T-helper 17 cell (primary cell): ENCODE measurements around the gene CYFIP1. TPM values are rescaled to one million over a fixed set of nuclear protein-coding genes. Genes with fewer than 3 reads are reported as not detected.
A peak's percentile ranks its signal among the peaks of the same experiment; 100 is the strongest.
"Not testable (repeated sequence)": the region's sequence is repeated elsewhere in the genome, so short reads cannot be mapped to it uniquely, and the experiment has no call there.

Source experiments
- ATAC-seq: fragments of 150-1000 bp; cut with Tn5 transposase; 2 replicates; pipeline ENCODE4 v1.10.0; 2021; ENCODE audit warnings: mild to moderate bottlenecking, moderate library complexity
- DNase-seq, 3 donors: peaks; one replicate each; pipeline versions ENCODE4 v3.0.0 to v3.0.0-alpha.2; 2020 to 2021
- H3K9me3 ChIP-seq: one replicate; pipeline ENCODE4 v1.7.0; 2013; ENCODE audit warnings: low read length, mild to moderate bottlenecking; ENCODE audit not compliant: control insufficient read depth, poor library complexity, severe bottlenecking
- H3K27ac Mint-ChIP-seq: one replicate; pipeline ENCODE4 v1.8.0; 2022; ENCODE audit warnings: mild to moderate bottlenecking, moderate library complexity, mixed read lengths
- H3K27me3 Mint-ChIP-seq: one replicate; pipeline ENCODE4 v1.8.0; 2022; ENCODE audit warnings: mixed read lengths
- H3K36me3 Mint-ChIP-seq: one replicate; pipeline ENCODE4 v1.8.0; 2022; ENCODE audit warnings: low read depth, mixed read lengths
- H3K4me1 Mint-ChIP-seq: one replicate; pipeline ENCODE4 v1.8.0; 2022; ENCODE audit warnings: mild to moderate bottlenecking, mixed read lengths
- H3K4me3 Mint-ChIP-seq: one replicate; pipeline ENCODE4 v1.8.0; 2022; ENCODE audit warnings: mild to moderate bottlenecking, moderate library complexity, mixed read lengths
- total RNA-seq, 4 donors: library from RNA in 2 of 4; stranded (reverse) in 2 of 4; gene quantifications; one replicate each; pipeline ENCODE4 v1.2.3 and lab custom pipeline; 2022 to 2026

CYFIP1 gene
- total RNA-seq (10 to 100 TPM; 14.8 to 17.7 TPM), total RNA-seq (lab: John Stamatoyannopoulos, UW) (18.9 to 19.1 reads per million in 2 donors)

GRCh38 chr15:22980189-22981050 lies at the start of gene CYFIP1:
CYFIP1 (minus strand) TSS chr15:22980368; CDS start chr15:22947285, 33,083 bp downstream.
- peaks cover 4% of the 10 kb centered on the region for H3K36me3 Mint-ChIP-seq
- peaks cover 6% of the 10 kb centered on the region for H3K27me3 Mint-ChIP-seq
- peaks cover 13% of the 10 kb centered on the region for H3K4me1 Mint-ChIP-seq
- DNase-seq: peak in 1 of 3 donors; percentile 12
- H3K9me3 ChIP-seq: no peaks in the 10 kb centered on the region
- H3K27ac Mint-ChIP-seq: peak within 1 kb of the TSS; percentile 90
- peak; percentile 52 for ATAC-seq
- H3K4me3 Mint-ChIP-seq: peak within 1 kb of the TSS; percentile 100

GRCh38 chr15:23026218-23026617 lies 46.0 kb upstream of the CYFIP1 start:
- peaks cover 7% of the 10 kb centered on the region for H3K36me3 Mint-ChIP-seq
- no peaks in the 10 kb centered on the region for H3K4me1 Mint-ChIP-seq
- H3K27me3 Mint-ChIP-seq: no peaks in the 10 kb centered on the region
- no peak overlapping the region for H3K4me3 Mint-ChIP-seq
- H3K27ac Mint-ChIP-seq: no peak overlapping the region
- no peak for ATAC-seq
- DNase-seq: no peak
- no peaks in the 10 kb centered on the region for H3K9me3 ChIP-seq

GRCh38 chr15:23022156-23022555 lies 42.0 kb upstream of the CYFIP1 start:
- DNase-seq (no peak), ATAC-seq (no peak)
- no peaks in the 10 kb centered on the region for H3K4me1 Mint-ChIP-seq
- H3K9me3 ChIP-seq: no peaks in the 10 kb centered on the region
- peaks cover 7% of the 10 kb centered on the region for H3K36me3 Mint-ChIP-seq
- no peak overlapping the region for H3K27ac Mint-ChIP-seq
- H3K27me3 Mint-ChIP-seq: no peaks in the 10 kb centered on the region
- H3K4me3 Mint-ChIP-seq: no peak overlapping the region

- Mint-ChIP-seq H3K4me3 (no peak overlapping the region), H3K27ac (no peak overlapping the region), H3K36me3 (peaks cover 11% of the 10 kb centered on the region), H3K27me3 (no peaks in the 10 kb centered on the region), H3K4me1 (peaks cover 3% of the 10 kb centered on the region)
- no peaks in the 10 kb centered on the region for H3K9me3 ChIP-seq
- DNase-seq (no peak), ATAC-seq (no peak)
Measured at GRCh38 chr15:23014394-23015000, 34.3 kb upstream of the CYFIP1 start.

- Mint-ChIP-seq H3K4me1 (peaks cover 3% of the 10 kb centered on the region), H3K27ac (no peak overlapping the region), H3K4me3 (no peak overlapping the region), H3K36me3 (peaks cover 11% of the 10 kb centered on the region), H3K27me3 (no peaks in the 10 kb centered on the region)
- no peaks in the 10 kb centered on the region for H3K9me3 ChIP-seq
- DNase-seq (no peak), ATAC-seq (no peak)
Measured at GRCh38 chr15:23013681-23014080, 33.5 kb upstream of the CYFIP1 start.

- H3K9me3 ChIP-seq, H3K27me3 Mint-ChIP-seq, H3K4me1 Mint-ChIP-seq, ATAC-seq, H3K4me3 Mint-ChIP-seq, DNase-seq: not testable (repeated sequence)
- Mint-ChIP-seq H3K36me3 (peaks cover 12% of the 10 kb centered on the region), H3K27ac (peak overlapping the region; percentile 41)
Measured at GRCh38 chr15:23012616-23013015, 32.4 kb upstream of the CYFIP1 start.

GRCh38 chr15:23003736-23004135 lies 23.6 kb upstream of the CYFIP1 start:
- Mint-ChIP-seq H3K4me1 (peaks cover 2% of the 10 kb centered on the region), H3K27ac (no peak overlapping the region), H3K36me3 (peaks cover 6% of the 10 kb centered on the region), H3K4me3 (no peak overlapping the region), H3K27me3 (no peaks in the 10 kb centered on the region)
- H3K9me3 ChIP-seq: no peaks in the 10 kb centered on the region
- ATAC-seq (no peak), DNase-seq (no peak)

- peaks cover 6% of the 10 kb centered on the region for H3K36me3 Mint-ChIP-seq
- H3K27ac Mint-ChIP-seq: no peak overlapping the region
- ATAC-seq (no peak), DNase-seq (no peak)
- H3K9me3 ChIP-seq: no peaks in the 10 kb centered on the region
- no peak overlapping the region for H3K4me3 Mint-ChIP-seq
- no peaks in the 10 kb centered on the region for H3K27me3 Mint-ChIP-seq
- peaks cover 2% of the 10 kb centered on the region for H3K4me1 Mint-ChIP-seq
Measured at GRCh38 chr15:23002920-23003319, 22.8 kb upstream of the CYFIP1 start.

GRCh38 chr15:22995795-22996194 lies 15.6 kb upstream of the CYFIP1 start:
- no peak overlapping the region for H3K4me3 Mint-ChIP-seq
- peaks cover 4% of the 10 kb centered on the region for H3K36me3 Mint-ChIP-seq
- DNase-seq (no peak), ATAC-seq (no peak)
- H3K27ac Mint-ChIP-seq: no peak overlapping the region
- no peaks in the 10 kb centered on the region for H3K9me3 ChIP-seq
- H3K4me1 Mint-ChIP-seq: peaks cover 2% of the 10 kb centered on the region
- no peaks in the 10 kb centered on the region for H3K27me3 Mint-ChIP-seq

- Mint-ChIP-seq H3K36me3 (peaks cover 4% of the 10 kb centered on the region), H3K27me3 (no peaks in the 10 kb centered on the region), H3K4me3 (no peak overlapping the region), H3K27ac (no peak overlapping the region), H3K4me1 (peaks cover 4% of the 10 kb centered on the region)
- no peaks in the 10 kb centered on the region for H3K9me3 ChIP-seq
- ATAC-seq (no peak), DNase-seq (no peak)
Measured at GRCh38 chr15:22992024-22992326, 11.8 kb upstream of the CYFIP1 start.

GRCh38 chr15:22989576-22990477 lies 9.7 kb upstream of the CYFIP1 start:
- no peak for ATAC-seq

GRCh38 chr15:22988811-22989210 lies 8.6 kb upstream of the CYFIP1 start:
- H3K4me1 Mint-ChIP-seq: peaks cover 4% of the 10 kb centered on the region
- H3K27ac Mint-ChIP-seq: no peak overlapping the region
- ATAC-seq: no peak
- H3K36me3 Mint-ChIP-seq: peaks cover 4% of the 10 kb centered on the region
- H3K4me3 Mint-ChIP-seq: no peak overlapping the region
- H3K27me3 Mint-ChIP-seq: no peaks in the 10 kb centered on the region
- H3K9me3 ChIP-seq: no peaks in the 10 kb centered on the region
- DNase-seq: no peak

More at GRCh38 chr15:22989576-22990477, 9.7 kb upstream of the CYFIP1 start:
- H3K27ac Mint-ChIP-seq: no peak overlapping the region
- H3K27me3 Mint-ChIP-seq: no peaks in the 10 kb centered on the region
- no peaks in the 10 kb centered on the region for H3K9me3 ChIP-seq
- DNase-seq: no peak
- peaks cover 4% of the 10 kb centered on the region for H3K4me1 Mint-ChIP-seq
- H3K36me3 Mint-ChIP-seq: peaks cover 4% of the 10 kb centered on the region
- H3K4me3 Mint-ChIP-seq: no peak overlapping the region

GRCh38 chr15:22981931-22982330 lies 1.8 kb upstream of the CYFIP1 start:
- H3K9me3 ChIP-seq, H3K4me3 Mint-ChIP-seq, DNase-seq, H3K27me3 Mint-ChIP-seq, H3K27ac Mint-ChIP-seq, ATAC-seq, H3K36me3 Mint-ChIP-seq: not testable (repeated sequence)
- peaks cover 13% of the 10 kb centered on the region for H3K4me1 Mint-ChIP-seq
